ENCODE data around the gene RMI2.

RMI2 gene

GRCh38 chr16:11396241-11397048 lies 51.2 kb downstream of the RMI2 start:
- DNase-seq (ENCODE audit: low read depth in 2 of 2, low spot score in 1 of 2), result peak; percentile 22 to 53

- DNase-seq (ENCODE audit: low read depth in 2 of 2, low spot score in 1 of 2), result no peak
These were observed 52.9 kb downstream of the RMI2 start for GRCh38 chr16:11398136-11398535.

- no peak for DNase-seq (ENCODE audit: low read depth in 2 of 2, low spot score in 1 of 2)
These were observed 53.6 kb downstream of the RMI2 start for GRCh38 chr16:11398851-11399250.

GRCh38 chr16:11399261-11399831 lies 54.1 kb downstream of the RMI2 start:
- no peak for DNase-seq (ENCODE audit: low read depth in 2 of 2, low spot score in 1 of 2)

- DNase-seq (ENCODE audit: low read depth in 2 of 2, low spot score in 1 of 2), result no peak
These were observed 54.8 kb downstream of the RMI2 start for GRCh38 chr16:11400076-11400475.

Data from stimulated activated CD8-positive, alpha-beta memory T cell treated with anti-CD3 and anti-CD28 coated beads, Interleukin-4, amount 100 ng/mL, for 4 hours (primary cell).